Hematopoietic multipotent progenitor cell treated with erythropoietin and hydrocortisone succinate and interleukin-3 and kit ligand, for 4 days (in vitro differentiated cells): ENCODE measurements around the gene ZNF341.

Source experiments
- DNase-seq: peaks from one replicate; pipeline ENCODE4 v3.0.0-alpha.2; 2015

ZNF341 gene

GRCh38 chr20:33796907-33797544 is 65.2 kb downstream of the ZNF341 start:
- no peak for DNase-seq

- no peak for DNase-seq
These were observed 66.6 kb downstream of the ZNF341 start for GRCh38 chr20:33798444-33798843.

DNA sequence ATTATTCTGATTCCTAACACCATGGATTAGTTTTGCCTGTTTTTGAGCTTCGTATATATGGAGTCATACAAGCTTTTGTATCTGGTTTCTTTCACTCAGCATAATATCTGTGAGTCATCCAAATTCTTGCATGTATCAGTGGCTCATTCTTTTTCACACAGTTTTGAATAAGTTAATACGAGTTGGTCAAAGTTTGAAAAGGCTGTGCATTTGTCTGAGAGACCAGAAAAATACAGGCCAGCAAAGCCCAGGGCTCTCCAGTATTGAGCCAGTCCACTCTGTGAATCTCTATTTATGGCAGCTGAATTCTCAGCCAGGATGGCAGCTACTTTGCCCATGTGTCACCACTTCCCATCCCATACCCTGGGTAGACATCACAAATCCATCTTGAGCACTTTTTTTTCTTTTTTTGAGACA is 72.1 kb downstream of the ZNF341 start:
- no peak for DNase-seq

GRCh38 chr20:33808388-33808787 is 76.6 kb downstream of the ZNF341 start:
- DNase-seq, result no peak

GRCh38 chr20:33810259-33810658 is 78.5 kb downstream of the ZNF341 start:
- DNase-seq, result peak; percentile 30

DNA sequence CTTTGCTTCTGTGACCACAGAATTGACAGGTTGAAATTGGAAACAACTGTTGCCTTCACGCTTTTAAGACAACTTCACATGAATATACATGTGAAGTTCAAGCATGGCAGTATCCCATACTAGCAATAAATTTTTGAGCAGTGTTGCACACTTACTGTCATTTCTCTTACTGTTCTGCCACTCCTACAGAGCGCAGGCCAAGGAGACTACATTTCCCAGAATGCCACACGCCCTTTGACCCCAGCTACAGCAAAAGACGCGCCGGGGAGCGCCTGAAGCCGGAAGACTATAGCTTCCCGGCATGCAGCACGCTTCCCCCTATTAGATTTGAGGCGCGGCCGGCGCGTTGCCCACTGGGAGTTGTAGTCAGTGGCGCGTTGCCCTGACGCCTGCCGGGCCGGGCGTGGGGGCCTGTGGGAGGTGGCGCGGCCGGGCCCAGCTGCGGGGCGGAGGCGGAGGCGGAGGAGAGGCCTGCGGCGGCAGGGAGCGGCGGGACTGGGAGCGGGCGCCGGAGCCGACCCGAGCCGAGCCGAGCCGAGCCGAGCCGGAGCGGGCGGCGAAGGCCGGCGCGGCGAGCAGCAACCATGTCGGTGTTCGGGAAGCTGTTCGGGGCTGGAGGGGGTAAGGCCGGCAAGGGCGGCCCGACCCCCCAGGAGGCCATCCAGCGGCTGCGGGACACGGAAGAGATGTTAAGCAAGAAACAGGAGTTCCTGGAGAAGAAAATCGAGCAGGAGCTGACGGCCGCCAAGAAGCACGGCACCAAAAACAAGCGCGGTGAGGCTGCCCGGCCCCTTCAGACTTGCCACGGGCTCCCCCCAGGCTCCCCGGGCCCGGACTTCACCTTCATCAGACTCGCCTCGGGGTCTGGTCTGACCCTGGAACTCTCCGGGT is 79.3 kb downstream of the ZNF341 start, which contains the start of gene CHMP4B:
Gene CHMP4B, plus strand, starts transcription at position 464 of the 891 bp plus-strand sequence. Its CDS starts 121 bp downstream, at position 585.
- peak; percentile 99 for DNase-seq

- DNase-seq, result peak; percentile 58
These were observed 80.0 kb downstream of the ZNF341 start for GRCh38 chr20:33811776-33812151.

GRCh38 chr20:33812152-33812849 is 80.5 kb downstream of the ZNF341 start:
- peak; percentile 62 for DNase-seq

GRCh38 chr20:33812908-33813462 is 81.2 kb downstream of the ZNF341 start:
- peak; percentile 69 for DNase-seq

DNA sequence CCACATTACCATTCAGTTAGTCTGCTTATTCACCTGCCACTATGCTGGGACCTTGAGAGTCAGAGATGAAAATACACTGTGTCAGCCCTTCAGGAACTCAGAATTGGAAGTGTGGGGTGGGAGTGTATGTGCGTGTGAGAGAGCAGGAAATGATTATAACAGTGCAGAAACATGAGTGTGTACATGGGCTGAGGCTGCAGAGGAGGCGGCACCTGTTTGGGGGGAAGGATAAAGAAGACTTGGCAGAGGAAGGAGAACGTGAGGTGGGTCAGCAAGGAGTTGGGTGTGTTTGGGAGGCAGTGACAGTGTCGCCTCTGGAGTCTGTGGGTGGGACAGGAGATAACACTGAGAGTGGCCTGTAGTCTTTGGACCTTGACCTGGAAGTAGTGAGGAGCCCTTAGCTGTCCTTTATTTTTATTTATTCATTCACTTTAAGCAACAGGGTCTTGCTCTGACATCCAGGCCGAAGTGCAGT is 82.5 kb downstream of the ZNF341 start:
- no peak for DNase-seq

- DNase-seq, result no peak
These were observed 83.9 kb downstream of the ZNF341 start for GRCh38 chr20:33815671-33816070.

DNA sequence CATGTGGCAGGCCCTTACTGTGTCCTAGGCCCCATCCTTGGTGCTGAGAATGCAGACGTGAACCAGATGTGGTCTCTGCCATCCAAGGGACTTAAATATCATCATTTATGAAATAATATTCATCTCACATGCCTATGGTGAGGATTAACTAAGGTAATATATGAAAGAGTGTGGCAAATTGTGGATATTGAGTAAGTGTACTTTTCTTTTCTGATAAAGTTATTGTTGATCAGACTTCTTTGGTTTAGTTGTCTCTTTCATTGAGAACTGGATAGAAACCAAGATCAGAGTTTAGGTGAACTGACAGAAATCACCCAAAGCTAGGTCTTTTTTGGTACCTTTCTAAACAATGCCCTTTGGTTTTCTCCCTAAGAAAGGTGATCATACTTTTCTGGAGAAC is 84.4 kb downstream of the ZNF341 start:
- DNase-seq, result no peak

GRCh38 chr20:33817411-33817810 is 85.6 kb downstream of the ZNF341 start:
- no peak for DNase-seq

GRCh38 chr20:33819456-33819855 is 87.7 kb downstream of the ZNF341 start:
- no peak for DNase-seq

- no peak for DNase-seq
These were observed 88.6 kb downstream of the ZNF341 start for GRCh38 chr20:33820362-33820761.

GRCh38 chr20:33821270-33821836 is 89.6 kb downstream of the ZNF341 start:
- DNase-seq, result no peak

GRCh38 chr20:33822423-33822822 is 90.6 kb downstream of the ZNF341 start:
- no peak for DNase-seq

DNA sequence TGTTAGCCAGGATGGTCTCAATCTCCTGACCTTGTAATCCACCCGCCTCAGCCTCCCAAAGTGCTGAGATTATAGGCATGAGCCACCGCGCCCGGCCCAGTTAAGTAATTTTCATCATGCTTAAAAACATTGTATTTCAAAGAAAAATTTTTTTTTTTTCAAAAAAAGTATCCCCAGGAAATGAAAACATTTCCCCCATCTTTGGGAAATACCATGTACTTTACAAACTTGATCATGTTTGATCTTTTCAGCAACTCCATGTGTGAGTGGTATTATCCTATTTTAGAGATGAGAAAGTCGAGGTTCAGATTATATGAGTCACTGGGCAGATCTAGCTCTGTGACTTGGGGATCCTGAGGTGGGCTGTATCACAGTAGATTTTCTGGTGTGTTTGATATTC is 91.2 kb downstream of the ZNF341 start:
- DNase-seq, result no peak

- no peak for DNase-seq
These were observed 93.1 kb downstream of the ZNF341 start for GRCh38 chr20:33824852-33825251.

- DNase-seq, result no peak
These were observed 93.8 kb downstream of the ZNF341 start for GRCh38 chr20:33825340-33826269.

DNA sequence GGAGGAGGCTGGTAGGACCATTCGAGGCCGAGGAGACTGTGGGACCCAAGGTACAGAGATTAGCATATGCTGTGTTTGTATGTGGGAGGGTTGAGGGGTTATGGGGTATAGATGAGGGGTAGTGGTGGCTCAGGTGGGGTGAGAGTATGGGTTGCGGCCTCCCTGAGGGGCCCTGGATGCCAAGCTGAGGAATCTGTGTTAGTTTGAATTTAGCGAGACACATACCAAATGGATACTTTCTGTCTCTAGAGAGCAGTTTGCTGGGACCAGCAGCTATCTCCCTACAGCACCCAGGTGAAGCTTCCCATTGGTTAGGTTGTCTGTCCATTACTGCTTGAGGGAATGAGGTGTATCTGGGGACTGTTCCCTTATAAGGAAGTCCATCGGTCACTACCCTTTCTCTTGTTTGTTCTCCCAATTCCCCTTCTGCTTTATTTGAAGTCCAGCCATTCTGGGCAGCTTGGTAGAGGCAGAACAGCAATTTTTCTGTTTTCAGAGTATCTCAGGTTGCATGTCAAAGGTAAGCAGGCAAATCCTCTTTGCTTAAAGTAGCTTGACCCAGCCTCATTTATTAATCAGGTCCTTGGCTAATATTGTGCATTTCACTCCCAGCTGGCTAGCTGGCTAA is 94.6 kb downstream of the ZNF341 start:
- DNase-seq, result no peak
